HL-60 (cell line): ENCODE results near the gene URB2.

Source experiments
- DNase-seq, 2 experiments: peaks; one replicate each; pipeline ENCODE4 v3.0.0-alpha.2; 2010 to 2020; ENCODE audit warnings: low read depth in 1 of 2, low spot score in 1 of 2
- H3K27ac ChIP-seq: fragments of 250-450 bp; sonication (Bioruptor Pico); replicated peaks from 2 replicates; pipeline ENCODE4 v1.5.1; 2020; ENCODE audit warnings: mild to moderate bottlenecking, moderate library complexity
- H3K27me3 ChIP-seq: fragments of 250-450 bp; sonication (Bioruptor Pico); 2 replicates; pipeline ENCODE4 v1.5.1; 2021; ENCODE audit warnings: mild to moderate bottlenecking, moderate library complexity; ENCODE audit not compliant: insufficient read depth, poor library complexity, severe bottlenecking
- H3K4me3 ChIP-seq: replicated peaks from 2 replicates; pipeline ENCODE4 v1.5.1; 2011; ENCODE audit warnings: mild to moderate bottlenecking, control low read depth, low read length; ENCODE audit not compliant: insufficient read depth
- GABPA ChIP-seq: IDR thresholded peaks from 2 replicates; pipeline ENCODE4 v1.6.1; 2012; ENCODE audit warnings: low read depth
- POLR2AphosphoS5 ChIP-seq: IDR thresholded peaks from 2 replicates; pipeline ENCODE4 v1.6.1; 2012; ENCODE audit warnings: low read depth
- SPI1 ChIP-seq: IDR thresholded peaks from 2 replicates; pipeline ENCODE4 v1.6.1; 2012; ENCODE audit warnings: low read depth, mild to moderate bottlenecking, borderline replicate concordance
- TF ChIP-seq, protein P1 (sequence below): IDR thresholded peaks from one replicate; pipeline ENCODE4 v1.5.1; 2011; ENCODE audit warnings: low read length, control low read depth, inconsistent platforms; ENCODE audit not compliant: insufficient read depth
- TF ChIP-seq, protein P2 (sequence below): IDR thresholded peaks from 2 replicates; pipeline ENCODE4 v1.6.1; 2012; ENCODE audit warnings: low read depth; ENCODE audit not compliant: insufficient replicate concordance

Gene URB2

DNA sequence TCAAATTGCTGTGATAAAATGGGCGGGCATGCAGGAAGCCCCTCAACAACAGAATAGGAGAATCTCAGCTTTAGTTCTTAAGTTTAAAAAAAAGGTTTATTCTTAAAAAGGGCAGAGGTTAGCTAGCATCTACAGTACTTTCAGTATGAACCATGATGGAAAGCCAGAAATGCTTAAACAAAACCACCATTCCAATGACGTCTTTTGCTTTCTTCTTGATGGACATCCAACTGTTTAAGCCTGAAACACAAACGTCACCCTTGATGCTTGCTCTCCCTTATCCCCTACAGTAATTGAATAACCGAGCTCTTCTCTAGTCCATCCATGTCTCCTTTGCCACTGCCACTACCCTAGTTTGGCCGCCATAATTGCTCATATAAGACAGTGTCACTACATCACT, 25.8 kb upstream of the URB2 start:
- Histone ChIP-seq H3K27me3 (no peaks in the 10 kb centered on the region), H3K27ac (no peak overlapping the region), H3K4me3 (no peak overlapping the region)
- DNase-seq: no peak
- TF ChIP-seq, protein P1, sequence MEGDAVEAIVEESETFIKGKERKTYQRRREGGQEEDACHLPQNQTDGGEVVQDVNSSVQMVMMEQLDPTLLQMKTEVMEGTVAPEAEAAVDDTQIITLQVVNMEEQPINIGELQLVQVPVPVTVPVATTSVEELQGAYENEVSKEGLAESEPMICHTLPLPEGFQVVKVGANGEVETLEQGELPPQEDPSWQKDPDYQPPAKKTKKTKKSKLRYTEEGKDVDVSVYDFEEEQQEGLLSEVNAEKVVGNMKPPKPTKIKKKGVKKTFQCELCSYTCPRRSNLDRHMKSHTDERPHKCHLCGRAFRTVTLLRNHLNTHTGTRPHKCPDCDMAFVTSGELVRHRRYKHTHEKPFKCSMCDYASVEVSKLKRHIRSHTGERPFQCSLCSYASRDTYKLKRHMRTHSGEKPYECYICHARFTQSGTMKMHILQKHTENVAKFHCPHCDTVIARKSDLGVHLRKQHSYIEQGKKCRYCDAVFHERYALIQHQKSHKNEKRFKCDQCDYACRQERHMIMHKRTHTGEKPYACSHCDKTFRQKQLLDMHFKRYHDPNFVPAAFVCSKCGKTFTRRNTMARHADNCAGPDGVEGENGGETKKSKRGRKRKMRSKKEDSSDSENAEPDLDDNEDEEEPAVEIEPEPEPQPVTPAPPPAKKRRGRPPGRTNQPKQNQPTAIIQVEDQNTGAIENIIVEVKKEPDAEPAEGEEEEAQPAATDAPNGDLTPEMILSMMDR: no peak
- TF ChIP-seq, protein P2, sequence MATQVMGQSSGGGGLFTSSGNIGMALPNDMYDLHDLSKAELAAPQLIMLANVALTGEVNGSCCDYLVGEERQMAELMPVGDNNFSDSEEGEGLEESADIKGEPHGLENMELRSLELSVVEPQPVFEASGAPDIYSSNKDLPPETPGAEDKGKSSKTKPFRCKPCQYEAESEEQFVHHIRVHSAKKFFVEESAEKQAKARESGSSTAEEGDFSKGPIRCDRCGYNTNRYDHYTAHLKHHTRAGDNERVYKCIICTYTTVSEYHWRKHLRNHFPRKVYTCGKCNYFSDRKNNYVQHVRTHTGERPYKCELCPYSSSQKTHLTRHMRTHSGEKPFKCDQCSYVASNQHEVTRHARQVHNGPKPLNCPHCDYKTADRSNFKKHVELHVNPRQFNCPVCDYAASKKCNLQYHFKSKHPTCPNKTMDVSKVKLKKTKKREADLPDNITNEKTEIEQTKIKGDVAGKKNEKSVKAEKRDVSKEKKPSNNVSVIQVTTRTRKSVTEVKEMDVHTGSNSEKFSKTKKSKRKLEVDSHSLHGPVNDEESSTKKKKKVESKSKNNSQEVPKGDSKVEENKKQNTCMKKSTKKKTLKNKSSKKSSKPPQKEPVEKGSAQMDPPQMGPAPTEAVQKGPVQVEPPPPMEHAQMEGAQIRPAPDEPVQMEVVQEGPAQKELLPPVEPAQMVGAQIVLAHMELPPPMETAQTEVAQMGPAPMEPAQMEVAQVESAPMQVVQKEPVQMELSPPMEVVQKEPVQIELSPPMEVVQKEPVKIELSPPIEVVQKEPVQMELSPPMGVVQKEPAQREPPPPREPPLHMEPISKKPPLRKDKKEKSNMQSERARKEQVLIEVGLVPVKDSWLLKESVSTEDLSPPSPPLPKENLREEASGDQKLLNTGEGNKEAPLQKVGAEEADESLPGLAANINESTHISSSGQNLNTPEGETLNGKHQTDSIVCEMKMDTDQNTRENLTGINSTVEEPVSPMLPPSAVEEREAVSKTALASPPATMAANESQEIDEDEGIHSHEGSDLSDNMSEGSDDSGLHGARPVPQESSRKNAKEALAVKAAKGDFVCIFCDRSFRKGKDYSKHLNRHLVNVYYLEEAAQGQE: no peak

DNA sequence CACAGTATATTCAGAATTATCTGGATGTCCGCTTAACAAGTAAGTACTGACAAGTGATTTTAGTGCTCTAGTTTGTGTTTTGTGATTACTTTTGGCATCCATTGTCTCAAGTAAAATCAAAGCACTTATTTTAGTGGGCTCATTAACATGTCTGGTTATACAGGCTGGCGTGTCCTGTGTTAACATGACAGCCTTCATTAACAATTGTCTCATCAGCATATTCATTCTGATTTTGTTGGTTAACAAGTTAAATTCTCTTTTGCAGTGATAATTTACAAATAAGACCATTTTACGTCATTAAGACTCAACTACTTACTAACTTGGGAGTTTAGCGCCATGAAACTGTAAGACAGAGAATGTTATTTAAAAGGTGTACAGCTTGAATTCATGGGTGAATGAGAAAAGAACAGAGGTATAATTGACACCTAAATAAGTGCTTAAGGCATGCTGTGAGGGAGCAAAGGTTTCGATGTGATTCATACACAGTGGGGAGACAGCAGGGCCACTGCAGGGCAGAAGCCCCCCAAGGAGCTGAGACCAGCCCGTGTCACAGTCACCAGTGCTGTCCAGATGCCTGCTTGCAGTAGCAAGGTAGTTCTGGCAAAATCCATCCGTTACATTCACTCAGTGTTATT, 22.6 kb upstream of the URB2 start:
- no peak for TF ChIP-seq SPI1
- no peak for TF ChIP-seq GABPA
- no peak for TF ChIP-seq POLR2AphosphoS5
- TF ChIP-seq, protein P1: no peak
- TF ChIP-seq, protein P2: no peak
- H3K27ac ChIP-seq: no peak overlapping the region
- H3K27me3 ChIP-seq: no peaks in the 10 kb centered on the region
- no peak overlapping the region for H3K4me3 ChIP-seq
- DNase-seq: no peak

DNA sequence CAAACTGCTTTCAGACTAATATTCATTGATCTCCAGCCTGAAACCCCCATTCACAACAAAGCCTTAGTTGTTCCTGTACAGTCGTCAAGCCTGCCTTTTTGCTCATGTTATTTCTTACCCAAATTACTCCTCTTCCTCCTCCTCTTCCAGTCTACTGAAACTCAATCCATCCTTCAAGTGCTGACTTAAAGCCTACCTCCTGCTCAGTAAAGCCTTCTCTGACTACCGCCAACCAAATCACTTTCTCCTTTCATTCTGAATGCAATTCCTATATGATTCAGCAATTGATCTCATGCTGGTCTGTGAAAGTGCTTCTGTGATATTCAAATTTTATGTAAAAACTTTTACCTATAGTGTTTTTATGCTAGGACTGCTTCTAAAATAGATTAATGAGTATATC, 18.7 kb upstream of the URB2 start:
- Histone ChIP-seq H3K4me3 (no peak overlapping the region), H3K27me3 (no peaks in the 10 kb centered on the region), H3K27ac (no peak overlapping the region)
- TF ChIP-seq GABPA: no peak
- TF ChIP-seq POLR2AphosphoS5: no peak
- no peak for TF ChIP-seq SPI1
- TF ChIP-seq, protein P2: no peak
- TF ChIP-seq, protein P1: no peak
- no peak for DNase-seq
